ENCODE measurements around the gene UBFD1. TPM values are rescaled to one million over a fixed set of nuclear protein-coding genes. Genes with fewer than 3 reads are reported as not detected.

Gene UBFD1
- total and polyA plus RNA-seq, 2 of the 8 experiments (the other 6 are each of a cell fraction or from before 2014, with no cell fraction given), result 66.3 to 106 TPM

- WGBS, 2 experiments (ENCODE audit: extremely low coverage in 1 of 2, insufficient coverage in 1 of 2, insufficient read length in 1 of 2, insufficient replicate concordance in 2 of 2, low coverage in 1 of 2, low lambda C conversion rate in 2 of 2, missing lambda C conversion rate in 1 of 2), result 94% methylated on average over 13 of the region's 14 CpGs; no CpG with 5 or more reads in 1 of the 2 experiments
- H3K9me3 ChIP-seq (ENCODE audit: insufficient read depth in 2 of 2, low read depth in 1 of 2, low read length in 1 of 2), result no peaks in the 10 kb centered on the region
- H3K14ac ChIP-seq (ENCODE audit: insufficient read length), result no peak overlapping the region
- H3K4me2 ChIP-seq (ENCODE audit: insufficient read depth in 1 of 2, low read depth in 2 of 2, low read length in 2 of 2), result no peak overlapping the region
- H3K4ac ChIP-seq (replicated peaks; ENCODE audit: insufficient read length, low read depth, low read length), result no peak overlapping the region
- H4K5ac ChIP-seq (ENCODE audit: insufficient read length, low read depth, low read length), result no peak overlapping the region
- H2BK12ac ChIP-seq (ENCODE audit: low read depth, low read length), result no peak overlapping the region
- no peak overlapping the region for H2AFZ ChIP-seq (ENCODE audit: low read length)
- ChIA-PET POLR2A (ENCODE audit: partially characterized antibody) (interaction anchor here (0.6 to 0.9 kb wide), 3 partner anchors 76 to 223 kb away, joined by 3 to 5 read pairs (median 3); no protein-coding TSS in a partner anchor), CTCF (ENCODE audit: partially characterized antibody) (interaction anchor here (0.7 to 1.0 kb wide), 2 partner anchors 12 to 83 kb away, joined by 3 to 4 read pairs; partner anchors contain the start of gene NDUFAB1)
- no peak overlapping the region for H2BK20ac ChIP-seq (ENCODE audit: low read length)
- peaks cover 15 to 73% (median 40%) of the 10 kb centered on the region in 4 experiments; a peak in 7 of 8 replicates for H3K36me3 ChIP-seq (ENCODE audit: control insufficient read depth in 2 of 4, insufficient read depth in 4 of 4, low read length in 3 of 4)
- H3K23ac ChIP-seq (ENCODE audit: insufficient read length), result no peak overlapping the region
- no peak overlapping the region for H2BK120ac ChIP-seq (replicated peaks; ENCODE audit: low read depth, low read length)
- no peak overlapping the region for H3K27ac ChIP-seq (ENCODE audit: low read depth, low read length)
- no peak overlapping the region for H3K56ac ChIP-seq (replicated peaks; ENCODE audit: insufficient read length, low read depth, low read length)
- H2BK5ac ChIP-seq (ENCODE audit: low read depth, low read length), result no peak overlapping the region
- no peak overlapping the region for H3K18ac ChIP-seq (ENCODE audit: extremely low read depth, low read length)
- no peaks in the 10 kb centered on the region for H3K23me2 ChIP-seq (ENCODE audit: low read depth, low read length)
- H3K9ac ChIP-seq (replicated peaks in 1 of 4; ENCODE audit: extremely low read depth in 1 of 4, low read depth in 3 of 4, low read length in 3 of 4), result no peak overlapping the region
- no peak for FAIRE-seq
- no peak overlapping the region for H3K4me3 ChIP-seq (ENCODE audit: extremely low read depth in 1 of 4, insufficient read depth in 2 of 4, low read depth in 3 of 4, low read length in 4 of 4)
- DNase-seq (ENCODE audit: low read depth in 1 of 2, low spot score in 2 of 2), result no peak
- H4K20me1 ChIP-seq (replicated peaks in 1 of 2; ENCODE audit: control insufficient read depth in 1 of 2, insufficient read depth in 2 of 2, low read length in 2 of 2), result peaks cover 5 to 13% of the 10 kb centered on the region in 2 experiments
- peaks cover 0 to 21% of the 10 kb centered on the region in 2 experiments; a peak in 2 of 4 replicates for H3K79me2 ChIP-seq (ENCODE audit: control insufficient read depth in 1 of 2, insufficient read depth in 2 of 2, low read length in 2 of 2)
- no peak overlapping the region for H2AK5ac ChIP-seq (ENCODE audit: low read depth, low read length)
- no peak overlapping the region for H4K91ac ChIP-seq (replicated peaks; ENCODE audit: insufficient read length, low read length)
- no peaks in the 10 kb centered on the region for H3K27me3 ChIP-seq (replicated peaks in 1 of 4; ENCODE audit: control insufficient read depth in 3 of 4, extremely low read depth in 1 of 4, insufficient read depth in 3 of 4, low read length in 3 of 4)
- no peaks in the 10 kb centered on the region for H3K4me1 ChIP-seq (replicated peaks in 1 of 4; ENCODE audit: control insufficient read depth in 3 of 4, insufficient read depth in 4 of 4, low read length in 3 of 4)
- H4K8ac ChIP-seq (ENCODE audit: extremely low read depth, insufficient read depth, low read length), result no peak overlapping the region
- peaks cover 4% of the 10 kb centered on the region; the same call in 1 of the 2 replicates for H3K79me1 ChIP-seq (ENCODE audit: low read depth, low read length)
- H2BK15ac ChIP-seq (ENCODE audit: low read length), result no peak overlapping the region
- no peak for TF ChIP-seq CTCF (IDR thresholded peaks at IDR 0.05; ENCODE audit: control extremely low read depth in 1 of 3, insufficient read depth in 1 of 3, low read depth in 1 of 3, low read length in 3 of 3)
- no peak for TF ChIP-seq BRCA1 (IDR thresholded peaks at IDR 0.05; ENCODE audit: low read depth, low read length)
- no peak for TF ChIP-seq KDM4A (IDR thresholded peaks at IDR 0.05; ENCODE audit: low read depth, low read length, severe bottlenecking)
- TF ChIP-seq ASH2L (IDR thresholded peaks at IDR 0.05; ENCODE audit: low read length), result no peak
- TF ChIP-seq TAF7 (optimal IDR thresholded peaks at IDR 0.05; ENCODE audit: borderline replicate concordance, low read depth, low read length), result no peak
- no peak for TF ChIP-seq RNF2 (IDR thresholded peaks at IDR 0.05; ENCODE audit: borderline replicate concordance, low read depth, low read length, missing control alignments, poor library complexity, severe bottlenecking)
- no peak for TF ChIP-seq EZH2 (IDR thresholded peaks at IDR 0.05; ENCODE audit: low read depth, low read length, severe bottlenecking)
- TF ChIP-seq KDM1A (IDR thresholded peaks at IDR 0.05; ENCODE audit: borderline replicate concordance, low read length), result no peak
Observed at GRCh38 chr16:23584186-23585076, 26.9 kb downstream of the UBFD1 start.

Data from H1 (cell line).